Panc1 (cell line): Measurements from ENCODE around the gene KIF12. TPM values are rescaled to one million over a fixed set of nuclear protein-coding genes. Genes with fewer than 3 reads are reported as not detected.

Source experiments
- ATAC-seq: fragments of 200-7000 bp; cut with Tn5 transposase; 2 replicates; pipeline ENCODE4 v1.9.1; 2020; ENCODE audit warnings: mild to moderate bottlenecking, moderate library complexity
- BruUV-seq: library from RNA; stranded (reverse); fragments of 400-500 nt; replicated peaks from 2 replicates; lab custom pipeline; 2021; lab: Mats Ljungman, UMichigan
- CTCF ChIA-PET: fragments of 300-600 bp; sonication (Branson Sonifier 250); formaldehyde crosslinking; loops from one replicate; lab custom pipeline; 2022; ENCODE audit warnings: antibody characterized with exemption; lab: Charles Lee
- POLR2A ChIA-PET: fragments of 300-600 bp; sonication (Branson Sonifier 250); formaldehyde crosslinking; loops from one replicate; lab custom pipeline; 2022; ENCODE audit warnings: antibody characterized with exemption; lab: Charles Lee
- DNase-seq: peaks from one replicate; pipeline ENCODE4 v3.0.0-alpha.2; 2010; ENCODE audit warnings: low read depth, low spot score
- H3K27ac ChIP-seq: 2 replicates; pipeline ENCODE4 v1.5.1; 2011; ENCODE audit warnings: mild to moderate bottlenecking, low read length, inconsistent platforms
- H3K27me3 ChIP-seq: fragments of 200-500 bp; sonication (Bioruptor generic); 2 replicates; pipeline ENCODE4 v1.6.0; 2014; ENCODE audit warnings: low read length, inconsistent platforms; ENCODE audit not compliant: control insufficient read depth, insufficient read depth
- H3K36me3 ChIP-seq: fragments of 200-500 bp; sonication (Bioruptor generic); 2 replicates; pipeline ENCODE4 v1.5.1; 2014; ENCODE audit warnings: inconsistent platforms, mild to moderate bottlenecking, low read length, moderate library complexity; ENCODE audit not compliant: control insufficient read depth, insufficient read depth
- H3K4me1 ChIP-seq: 2 replicates; pipeline ENCODE4 v1.5.1; 2011; ENCODE audit warnings: inconsistent platforms, mild to moderate bottlenecking, low read length, moderate library complexity; ENCODE audit not compliant: control insufficient read depth, insufficient read depth
- H3K4me3 ChIP-seq, 2 experiments: 2 replicates each; pipeline ENCODE4 v1.5.1; 2011 to 2012; ENCODE audit warnings: low read depth in 2 of 2, low read length in 2 of 2, mild to moderate bottlenecking in 2 of 2, inconsistent platforms in 1 of 2, moderate library complexity in 1 of 2
- H3K9me3 ChIP-seq: fragments of 200-500 bp; sonication (Bioruptor generic); 2 replicates; pipeline ENCODE4 v1.5.1; 2014; ENCODE audit warnings: low read depth, mild to moderate bottlenecking, inconsistent platforms, low read length, moderate library complexity; ENCODE audit not compliant: control insufficient read depth, insufficient read depth
- POLR2AphosphoS5 ChIP-seq: IDR thresholded peaks from 2 replicates; pipeline ENCODE4 v1.6.1; 2012; ENCODE audit warnings: mild to moderate bottlenecking, low read depth, low read length, moderate library complexity
- SIN3A ChIP-seq: IDR thresholded peaks from 2 replicates; pipeline ENCODE4 v1.6.1; 2012; ENCODE audit warnings: low read depth, mild to moderate bottlenecking, low read length, moderate library complexity, borderline replicate concordance; ENCODE audit not compliant: insufficient read depth
- TCF7L2 ChIP-seq: IDR thresholded peaks from 2 replicates; pipeline ENCODE4 v1.6.1; 2011; ENCODE audit warnings: mild to moderate bottlenecking, low read depth, low read length, inconsistent platforms
- in situ Hi-C: cut with HindIII; loops from 2 replicates; pipeline ENCODE4 v1.10.0; 2016; ENCODE audit warnings: low sequenced_read_pairs, low pct_unique_long_range_greater_than_20kb
- intact Hi-C: fragments of 100-400 bp; cut with micrococcal nuclease; formaldehyde crosslinking; loops from one replicate; pipeline ENCODE4 v1.10.0; 2022; ENCODE audit not compliant: unreplicated experiment
- total RNA-seq: library from RNA; stranded (reverse); gene quantifications from one replicate; pipeline ENCODE4 v1.2.1, GENCODE V29; 2021; ENCODE audit not compliant: unreplicated experiment
- TF ChIP-seq, protein P1 (sequence below): fragments of 450-650 bp; IDR thresholded peaks from 2 replicates; pipeline ENCODE4 v1.5.1; 2017; ENCODE audit warnings: mild to moderate bottlenecking
- TF ChIP-seq, protein P2 (sequence below), 2 experiments: IDR thresholded peaks; 2 replicates each; pipeline ENCODE4 v1.6.1; 2011 to 2012; ENCODE audit warnings: low read depth in 2 of 2, control low read depth in 1 of 2, low read length in 1 of 2, mild to moderate bottlenecking in 1 of 2, moderate library complexity in 1 of 2; ENCODE audit not compliant: insufficient read depth in 1 of 2

KIF12 gene
- total RNA-seq, 1 experiment from 2014 or later: 0.87 TPM

DNA sequence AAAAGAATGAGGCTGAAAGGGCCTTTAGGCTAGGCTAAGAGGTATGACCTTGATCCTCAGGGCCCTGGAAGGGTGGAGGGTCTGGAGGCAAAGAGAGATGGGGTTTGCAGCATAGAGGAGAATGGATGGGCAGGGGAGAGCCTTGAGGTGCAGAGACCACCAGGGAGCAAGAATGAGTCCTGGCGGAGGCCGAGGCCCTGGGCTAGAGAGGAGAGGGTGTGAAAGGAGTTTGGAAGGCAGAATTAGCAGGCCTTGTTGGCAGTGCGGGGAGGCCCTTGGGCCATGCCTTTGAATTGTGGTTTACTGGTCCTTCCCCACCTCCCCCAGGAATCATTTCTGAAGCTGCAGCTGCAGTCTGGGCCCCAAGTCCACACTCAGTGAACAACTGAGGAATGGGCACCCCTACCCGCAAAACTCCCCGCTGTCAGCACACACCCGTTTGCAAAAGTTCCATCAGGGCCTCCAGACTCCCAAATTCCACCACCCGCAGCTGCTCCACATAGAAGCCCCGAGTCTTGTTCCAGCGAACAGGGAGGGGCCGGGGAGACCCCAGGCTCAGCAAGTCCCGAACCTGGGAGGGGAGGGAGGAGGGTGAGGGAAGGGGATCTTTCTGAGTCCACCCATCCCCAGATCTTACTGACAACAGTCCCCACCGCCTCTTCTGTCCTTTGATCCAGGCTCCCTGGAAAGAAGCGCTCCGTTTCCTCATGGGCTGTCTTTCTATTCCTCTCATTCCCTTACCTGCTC lies 2.1 kb downstream of the KIF12 start:
- no peaks in the 10 kb centered on the region for H3K27me3 ChIP-seq
- no TSS peak for BruUV-seq
- CTCF ChIA-PET: no interaction called here
- H3K4me3 ChIP-seq: no peak overlapping the region
- DNase-seq: no peak
- no peak for ATAC-seq
- H3K4me1 ChIP-seq: no peaks in the 10 kb centered on the region
- no peak overlapping the region for H3K27ac ChIP-seq
- H3K36me3 ChIP-seq: no peaks in the 10 kb centered on the region
- H3K9me3 ChIP-seq: no peaks in the 10 kb centered on the region
- TF ChIP-seq POLR2AphosphoS5: no peak
- intact Hi-C loops: no loop called here
- POLR2A ChIA-PET: no interaction called here
- in situ Hi-C loops: no loop called here

DNA sequence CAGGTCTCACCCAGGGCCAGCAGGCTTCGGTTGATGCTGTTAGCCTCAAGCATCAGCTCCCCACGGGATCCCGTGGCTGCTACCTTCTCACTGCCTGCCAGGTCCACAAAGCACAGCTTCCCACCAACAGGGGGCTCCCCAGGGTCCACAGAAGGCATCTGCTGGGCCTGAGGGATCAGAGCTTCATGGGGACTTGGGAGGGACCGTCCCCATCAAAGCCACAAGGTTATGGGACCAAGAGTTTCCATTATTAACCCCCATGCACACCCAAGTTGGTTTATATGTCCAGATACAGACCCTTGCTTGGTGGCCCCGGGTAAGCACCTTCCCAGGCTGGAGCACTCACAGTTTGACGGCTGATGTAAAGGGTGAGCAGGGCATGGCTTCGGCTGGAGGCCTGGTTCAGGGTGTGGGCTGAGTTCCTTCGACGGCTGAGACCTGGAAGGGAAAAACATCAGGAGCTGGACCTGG lies 3.0 kb downstream of the KIF12 start:
- H3K27ac ChIP-seq: no peak overlapping the region
- ATAC-seq (no peak), DNase-seq (no peak)
- CTCF ChIA-PET: interaction anchor here (0.6 kb wide), 1 partner anchor 214 kb away, joined by 3 read pairs; no protein-coding TSS in a partner anchor
- no peaks in the 10 kb centered on the region for H3K9me3 ChIP-seq
- H3K4me3 ChIP-seq: no peak overlapping the region
- in situ Hi-C loops: no loop called here
- H3K36me3 ChIP-seq: no peaks in the 10 kb centered on the region
- no peaks in the 10 kb centered on the region for H3K27me3 ChIP-seq
- H3K4me1 ChIP-seq: no peaks in the 10 kb centered on the region
- POLR2A ChIA-PET: no interaction called here
- BruUV-seq: no TSS peak
- intact Hi-C loops: no loop called here
- TF ChIP-seq POLR2AphosphoS5 (no peak), TCF7L2 (no peak), SIN3A (no peak)
- TF ChIP-seq, protein P1, sequence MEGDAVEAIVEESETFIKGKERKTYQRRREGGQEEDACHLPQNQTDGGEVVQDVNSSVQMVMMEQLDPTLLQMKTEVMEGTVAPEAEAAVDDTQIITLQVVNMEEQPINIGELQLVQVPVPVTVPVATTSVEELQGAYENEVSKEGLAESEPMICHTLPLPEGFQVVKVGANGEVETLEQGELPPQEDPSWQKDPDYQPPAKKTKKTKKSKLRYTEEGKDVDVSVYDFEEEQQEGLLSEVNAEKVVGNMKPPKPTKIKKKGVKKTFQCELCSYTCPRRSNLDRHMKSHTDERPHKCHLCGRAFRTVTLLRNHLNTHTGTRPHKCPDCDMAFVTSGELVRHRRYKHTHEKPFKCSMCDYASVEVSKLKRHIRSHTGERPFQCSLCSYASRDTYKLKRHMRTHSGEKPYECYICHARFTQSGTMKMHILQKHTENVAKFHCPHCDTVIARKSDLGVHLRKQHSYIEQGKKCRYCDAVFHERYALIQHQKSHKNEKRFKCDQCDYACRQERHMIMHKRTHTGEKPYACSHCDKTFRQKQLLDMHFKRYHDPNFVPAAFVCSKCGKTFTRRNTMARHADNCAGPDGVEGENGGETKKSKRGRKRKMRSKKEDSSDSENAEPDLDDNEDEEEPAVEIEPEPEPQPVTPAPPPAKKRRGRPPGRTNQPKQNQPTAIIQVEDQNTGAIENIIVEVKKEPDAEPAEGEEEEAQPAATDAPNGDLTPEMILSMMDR: no peak; the same call in 1 of the 2 replicates
- TF ChIP-seq, protein P2, sequence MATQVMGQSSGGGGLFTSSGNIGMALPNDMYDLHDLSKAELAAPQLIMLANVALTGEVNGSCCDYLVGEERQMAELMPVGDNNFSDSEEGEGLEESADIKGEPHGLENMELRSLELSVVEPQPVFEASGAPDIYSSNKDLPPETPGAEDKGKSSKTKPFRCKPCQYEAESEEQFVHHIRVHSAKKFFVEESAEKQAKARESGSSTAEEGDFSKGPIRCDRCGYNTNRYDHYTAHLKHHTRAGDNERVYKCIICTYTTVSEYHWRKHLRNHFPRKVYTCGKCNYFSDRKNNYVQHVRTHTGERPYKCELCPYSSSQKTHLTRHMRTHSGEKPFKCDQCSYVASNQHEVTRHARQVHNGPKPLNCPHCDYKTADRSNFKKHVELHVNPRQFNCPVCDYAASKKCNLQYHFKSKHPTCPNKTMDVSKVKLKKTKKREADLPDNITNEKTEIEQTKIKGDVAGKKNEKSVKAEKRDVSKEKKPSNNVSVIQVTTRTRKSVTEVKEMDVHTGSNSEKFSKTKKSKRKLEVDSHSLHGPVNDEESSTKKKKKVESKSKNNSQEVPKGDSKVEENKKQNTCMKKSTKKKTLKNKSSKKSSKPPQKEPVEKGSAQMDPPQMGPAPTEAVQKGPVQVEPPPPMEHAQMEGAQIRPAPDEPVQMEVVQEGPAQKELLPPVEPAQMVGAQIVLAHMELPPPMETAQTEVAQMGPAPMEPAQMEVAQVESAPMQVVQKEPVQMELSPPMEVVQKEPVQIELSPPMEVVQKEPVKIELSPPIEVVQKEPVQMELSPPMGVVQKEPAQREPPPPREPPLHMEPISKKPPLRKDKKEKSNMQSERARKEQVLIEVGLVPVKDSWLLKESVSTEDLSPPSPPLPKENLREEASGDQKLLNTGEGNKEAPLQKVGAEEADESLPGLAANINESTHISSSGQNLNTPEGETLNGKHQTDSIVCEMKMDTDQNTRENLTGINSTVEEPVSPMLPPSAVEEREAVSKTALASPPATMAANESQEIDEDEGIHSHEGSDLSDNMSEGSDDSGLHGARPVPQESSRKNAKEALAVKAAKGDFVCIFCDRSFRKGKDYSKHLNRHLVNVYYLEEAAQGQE (IDR thresholded peaks at IDR 0.05; ENCODE audit: insufficient read depth in 1 of 2, low read depth in 2 of 2, low read length in 1 of 2): no peak

DNA sequence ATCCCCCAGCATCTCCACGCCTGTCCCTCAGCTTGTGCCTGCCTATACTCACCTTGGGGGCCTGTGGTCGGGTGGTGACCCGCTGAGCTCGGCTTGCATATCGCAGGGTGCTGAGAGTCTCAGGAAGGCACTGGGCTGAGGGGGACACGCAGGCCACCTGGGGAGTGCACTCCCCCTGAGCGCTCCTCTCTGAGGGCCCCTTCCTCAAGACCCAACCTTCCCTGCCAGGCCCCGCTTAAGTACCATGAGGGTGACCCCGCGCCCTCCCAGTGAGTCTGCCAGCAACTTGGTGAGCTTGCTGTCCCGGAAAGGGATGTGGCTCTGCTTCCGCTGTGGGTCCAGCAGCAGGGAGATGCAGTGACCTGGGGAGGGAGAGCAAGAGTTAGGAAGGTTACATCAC lies 4.1 kb downstream of the KIF12 start:
- intact Hi-C loops: no loop called here
- H3K4me3 ChIP-seq: no peak overlapping the region
- DNase-seq (no peak), ATAC-seq (no peak)
- H3K4me1 ChIP-seq: no peaks in the 10 kb centered on the region
- no peak overlapping the region for H3K27ac ChIP-seq
- POLR2A ChIA-PET: no interaction called here
- BruUV-seq: no TSS peak
- CTCF ChIA-PET: no interaction called here
- no peaks in the 10 kb centered on the region for H3K27me3 ChIP-seq
- no peaks in the 10 kb centered on the region for H3K9me3 ChIP-seq
- TF ChIP-seq, protein P1: no peak
- no peak for TF ChIP-seq POLR2AphosphoS5
- no peak for TF ChIP-seq TCF7L2
- no peak for TF ChIP-seq SIN3A
- TF ChIP-seq, protein P2 (IDR thresholded peaks at IDR 0.05; ENCODE audit: insufficient read depth in 1 of 2, low read depth in 2 of 2, low read length in 1 of 2): no peak
- in situ Hi-C loops: no loop called here
- no peaks in the 10 kb centered on the region for H3K36me3 ChIP-seq
